HepG2 (cell line): ENCODE data around the gene PRPSAP2. TPM values are rescaled to one million over a fixed set of nuclear protein-coding genes. Genes with fewer than 3 reads are reported as not detected.
"Not testable (repeated sequence)": the region's sequence is repeated elsewhere in the genome, so short reads cannot be mapped to it uniquely, and the experiment has no call there.

Experiments used
- ATAC-seq: fragments of 200-7000 bp; cut with Tn5 transposase; 3 replicates; pipeline ENCODE4 v1.9.1; 2020; ENCODE audit warnings: mild to moderate bottlenecking, moderate library complexity
- BruUV-seq: library from RNA; stranded (reverse); fragments of 400-500 nt; replicated peaks from 2 replicates; lab custom pipeline; 2021; lab: Mats Ljungman, UMichigan
- CTCF ChIA-PET: fragments of 300-600 bp; formaldehyde crosslinking; extraction: SDS; loops from one replicate; lab custom pipeline; 2021; ENCODE audit warnings: low total read pairs, inconsistent platforms, low intra/inter-chr PET ratio; lab: Yijun Ruan, JAX
- POLR2A ChIA-PET: fragments of 350-600 bp; sonication (Branson Sonifier 250); formaldehyde crosslinking; loops from one replicate; lab custom pipeline; 2020; ENCODE audit warnings: antibody characterized with exemption, inconsistent platforms; lab: Yijun Ruan, JAX
- DNase-seq: peaks from one replicate; pipeline ENCODE4 v3.0.0-alpha.2; 2015; ENCODE audit warnings: low spot score
- FAIRE-seq: peaks from 3 replicates; lab custom pipeline; 2011; peaks lifted over from hg19 to GRCh38; lab: Jason Lieb, UNC
- H2AFZ ChIP-seq: one replicate; pipeline ENCODE4 v1.6.1; 2011; ENCODE audit warnings: low read length, inconsistent platforms
- H3K27ac ChIP-seq: fragments of 300-600 bp; 3 replicates; pipeline ENCODE4 v1.8.0; 2011; ENCODE audit warnings: mixed run types, mild to moderate bottlenecking, mixed read lengths, low read length, inconsistent platforms; ENCODE audit not compliant: insufficient read depth; ENCODE audit errors: extremely low read length
- H3K27me3 ChIP-seq, 2 experiments: fragments of 200-600 bp in 1 of 2; 2 replicates in 1 of 2; 3 replicates in 1 of 2; pipeline versions ENCODE4 v1.6.0 to v1.8.0; 2011; ENCODE audit warnings: low read length in 2 of 2, mild to moderate bottlenecking in 2 of 2, moderate library complexity in 2 of 2, inconsistent platforms in 1 of 2; ENCODE audit not compliant: insufficient read depth in 2 of 2, control insufficient read depth in 1 of 2
- H3K36me3 ChIP-seq, 2 experiments: fragments of 200-600 bp in 1 of 2; replicated peaks in 1 of 2; 2 replicates in 1 of 2; 3 replicates in 1 of 2; pipeline versions ENCODE4 v1.5.1 to v1.8.0; 2011; ENCODE audit warnings: low read length in 2 of 2, inconsistent platforms in 1 of 2; ENCODE audit not compliant: insufficient read depth in 2 of 2, control insufficient read depth in 1 of 2
- H3K4me1 ChIP-seq: 2 replicates; pipeline ENCODE4 v1.5.1; 2012; ENCODE audit warnings: low read length, inconsistent platforms; ENCODE audit not compliant: insufficient read depth
- H3K4me2 ChIP-seq: 2 replicates; pipeline ENCODE4 v1.6.0; 2011; ENCODE audit warnings: low read depth, low read length, inconsistent platforms
- H3K4me3 ChIP-seq, 3 experiments: fragments of 200-600 bp in 1 of 3; sonication (generic), shearing (Covaris generic) in 1 of 3; replicated peaks in 1 of 3; 2 replicates each; pipeline ENCODE4 v1.5.1; 2011 to 2016; ENCODE audit warnings: low read length in 3 of 3, inconsistent platforms in 2 of 3, low read depth in 2 of 3, mild to moderate bottlenecking in 2 of 3, control low read depth in 1 of 3, mixed read lengths in 1 of 3; ENCODE audit not compliant: insufficient read depth in 1 of 3
- H3K79me2 ChIP-seq: one replicate; pipeline ENCODE4 v1.6.1; 2011; ENCODE audit warnings: low read length, inconsistent platforms; ENCODE audit not compliant: insufficient read depth
- H3K9ac ChIP-seq: 2 replicates; pipeline ENCODE4 v1.6.0; 2011; ENCODE audit warnings: mild to moderate bottlenecking, low read depth, low read length, inconsistent platforms; ENCODE audit not compliant: insufficient read depth
- H3K9me3 ChIP-seq: 2 replicates; pipeline ENCODE4 v1.5.1; 2012; ENCODE audit warnings: mild to moderate bottlenecking, low read length
- H4K20me1 ChIP-seq: 2 replicates; pipeline ENCODE4 v1.6.0; 2011; ENCODE audit warnings: inconsistent platforms, mild to moderate bottlenecking, low read length, moderate library complexity; ENCODE audit not compliant: insufficient read depth
- GMEB1 ChIP-seq: sonication (generic); formaldehyde crosslinking; IDR thresholded peaks from 2 replicates; pipeline ENCODE4 v1.5.1; 2020; ENCODE audit warnings: missing genetic modification reagents, mild to moderate bottlenecking, borderline replicate concordance
- HDAC1 ChIP-seq: sonication (generic); formaldehyde crosslinking; IDR thresholded peaks from 2 replicates; pipeline ENCODE4 v1.5.1; 2020; ENCODE audit warnings: mild to moderate bottlenecking, missing genetic modification reagents
- NRL ChIP-seq: sonication (generic); formaldehyde crosslinking; IDR thresholded peaks from 2 replicates; pipeline ENCODE4 v1.5.0; 2020; ENCODE audit warnings: missing genetic modification reagents, mild to moderate bottlenecking, moderate library complexity, borderline replicate concordance
- PHF8 ChIP-seq: sonication (generic); formaldehyde crosslinking; IDR thresholded peaks from 2 replicates; pipeline ENCODE4 v1.5.0; 2020; ENCODE audit warnings: missing genetic modification reagents
- RAD51 ChIP-seq: fragments of 450-650 bp; IDR thresholded peaks from 2 replicates; pipeline ENCODE4 v1.6.1; 2016; ENCODE audit warnings: borderline replicate concordance
- U2AF1 ChIP-seq: fragments of 200-400 bp; formaldehyde crosslinking; optimal IDR thresholded peaks from 2 replicates; pipeline ENCODE3; 2017; ENCODE audit warnings: mild to moderate bottlenecking, low read depth, low read length
- ZKSCAN1 ChIP-seq: fragments of 150-350 bp; IDR thresholded peaks from 2 replicates; pipeline ENCODE4 v1.6.1; 2014; ENCODE audit warnings: low read length
- ZMAT5 ChIP-seq: sonication (generic); formaldehyde crosslinking; IDR thresholded peaks from 2 replicates; pipeline ENCODE4 v1.5.0; 2020; ENCODE audit warnings: mild to moderate bottlenecking, low read depth, missing genetic modification reagents, borderline replicate concordance
- ZNF263 ChIP-seq: sonication (generic); formaldehyde crosslinking; IDR thresholded peaks from 2 replicates; pipeline ENCODE4 v1.4.0; 2020; ENCODE audit warnings: missing genetic modification reagents
- ZNF337 ChIP-seq: sonication (generic); formaldehyde crosslinking; IDR thresholded peaks from 2 replicates; pipeline ENCODE4 v1.5.1; 2020; ENCODE audit warnings: missing genetic modification reagents, low read depth, mild to moderate bottlenecking, borderline replicate concordance
- ZNF562 ChIP-seq: sonication (generic); formaldehyde crosslinking; IDR thresholded peaks from 2 replicates; pipeline ENCODE4 v1.8.0; 2022; ENCODE audit warnings: missing genetic modification reagents, borderline replicate concordance
- WGBS: methylation state at CpG from one replicate; pipeline ENCODE4 v1.1.6; 2017; ENCODE audit warnings: low lambda C conversion rate; 5-methylcytosine and 5-hydroxymethylcytosine counted together
- in situ Hi-C: cut with HindIII; loops from 2 replicates; pipeline ENCODE4 v1.10.0; 2017; ENCODE audit warnings: low pct_unique_long_range_greater_than_20kb; ENCODE audit not compliant: extremely low pct_ligation_motif_present
- intact Hi-C: fragments of 100-400 bp; cut with micrococcal nuclease; formaldehyde crosslinking; loops from one replicate; pipeline ENCODE4 v1.10.0; 2022; ENCODE audit not compliant: unreplicated experiment
- polyA plus RNA-seq, 8 experiments: library from polyadenylated mRNA; depleted of rRNA in 3 of 8; stranded (reverse) in 7 of 8; unstranded in 1 of 8; fragments of >200 nt; fragmentation: Illumina TruSeq in 4 of 8; extraction: Trizol in 4 of 8; gene quantifications; 2 replicates each; pipeline versions ENCODE4 v1.2.1 to v1.2.3, GENCODE V29; 2011 to 2016; ENCODE audit warnings: low read depth in 4 of 8, missing spikeins in 1 of 8, mixed read lengths in 1 of 8; ENCODE audit not compliant: insufficient read depth in 1 of 8
- total RNA-seq, 5 experiments: library from RNA; depleted of rRNA; stranded (reverse); fragments of >200 nt; fragmentation: Illumina TruSeq; extraction: Trizol; gene quantifications; 2 replicates each; pipeline ENCODE4 v1.2.3, GENCODE V29; 2016; ENCODE audit warnings: low read depth in 1 of 5

Gene PRPSAP2
- total and polyA plus RNA-seq, 2 of the 13 experiments (the other 11 are each of a cell fraction or from before 2014, with no cell fraction given), result 34.0 to 58.9 TPM

GRCh38 chr17:18921912-18922451, 64.1 kb downstream of the PRPSAP2 start:
- no peak overlapping the region for H3K4me3 ChIP-seq
- 94% methylated on average over 4 of the region's 4 CpGs for WGBS
- CTCF ChIA-PET, result no interaction called here
- no peak overlapping the region for H2AFZ ChIP-seq
- in situ Hi-C loops, result no loop called here
- no peak overlapping the region for H3K9ac ChIP-seq
- no peaks in the 10 kb centered on the region for H3K27me3 ChIP-seq
- TF ChIP-seq HDAC1 (CRISPR knock-in tag) (no peak), GMEB1 (no peak), ZNF263 (CRISPR knock-in tag) (no peak), ZMAT5 (no peak), ZNF562 (no peak), NRL (CRISPR knock-in tag) (no peak), PHF8 (CRISPR knock-in tag) (no peak), U2AF1 (no peak), RAD51 (no peak), ZKSCAN1 (no peak), ZNF337 (CRISPR knock-in tag) (no peak)
- TF ChIP-seq, all 625 proteins: peak for 0
- intact Hi-C loops, result no loop called here
- Histone ChIP-seq H3K36me3 (peaks cover 10 to 14% of the 10 kb centered on the region in 2 experiments), H3K27ac (no peak overlapping the region), H3K9me3 (no peaks in the 10 kb centered on the region), H4K20me1 (peaks cover 8% of the 10 kb centered on the region; the same call in 1 of the 2 replicates), H3K4me1 (peaks cover 55% of the 10 kb centered on the region), H3K79me2 (peaks cover 7% of the 10 kb centered on the region), H3K4me2 (no peak overlapping the region)
- no TSS peak for BruUV-seq
- FAIRE-seq (no peak), DNase-seq (no peak), ATAC-seq (no peak)
- POLR2A ChIA-PET, result no interaction called here

GRCh38 chr17:18922596-18922995, 64.7 kb downstream of the PRPSAP2 start:
- Histone ChIP-seq H3K36me3 (peaks cover 10 to 12% of the 10 kb centered on the region in 2 experiments), H3K4me1 (peaks cover 55% of the 10 kb centered on the region)
- H3K9ac ChIP-seq, H3K79me2 ChIP-seq, ATAC-seq, FAIRE-seq, H3K4me2 ChIP-seq, BruUV-seq, H4K20me1 ChIP-seq, H2AFZ ChIP-seq, intact Hi-C loops, in situ Hi-C loops, CTCF ChIA-PET, DNase-seq, H3K27ac ChIP-seq, H3K27me3 ChIP-seq, H3K4me3 ChIP-seq, H3K9me3 ChIP-seq, POLR2A ChIA-PET: not testable (repeated sequence)
- WGBS, result 93% methylated on average over 7 of the region's 7 CpGs
